ENCODE results near the gene CPT1B. TPM values are rescaled to one million over a fixed set of nuclear protein-coding genes. Genes with fewer than 3 reads are reported as not detected.

Gene CPT1B
- total and polyA plus RNA-seq, 10 of the 15 experiments (the other 5 are each of a cell fraction or from before 2014, with no cell fraction given), result 3.5 to 54.0 (median 21.7) TPM

DNA sequence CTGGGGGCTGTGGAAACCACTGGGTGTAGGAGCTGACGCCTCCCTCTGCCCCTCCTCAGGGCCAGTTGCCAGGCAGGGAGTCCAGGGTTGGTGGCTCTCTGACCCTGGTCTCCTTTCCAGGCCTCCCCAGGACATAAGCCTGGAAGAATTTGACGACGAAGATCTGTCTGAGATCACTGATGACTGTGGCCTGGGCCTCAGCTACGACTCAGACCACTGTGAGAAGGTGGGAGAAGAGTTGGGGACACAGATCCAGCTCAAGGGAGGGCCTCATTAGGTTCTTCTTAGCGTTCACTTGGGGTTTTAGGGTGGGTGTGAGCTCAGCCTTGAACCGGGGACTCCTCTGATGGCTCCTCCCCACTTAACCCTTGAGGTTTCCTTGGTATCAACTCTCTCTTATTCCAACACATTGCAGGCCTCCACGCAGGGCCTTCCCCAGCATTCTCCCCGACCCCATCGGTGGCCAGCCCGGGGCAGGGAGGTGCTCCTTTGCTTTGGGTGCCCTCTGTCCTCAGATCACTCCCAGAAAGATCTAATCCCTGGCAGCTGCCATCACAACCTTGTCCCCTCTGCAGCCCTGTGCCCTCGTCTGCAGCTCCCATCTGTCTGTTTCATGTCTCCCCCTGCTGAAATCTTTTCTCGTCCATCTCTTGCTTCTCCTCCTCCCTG is 23.6 kb upstream of the CPT1B start (continued):
- TF ChIP-seq HSF1 (IDR thresholded peaks at IDR 0.05; ENCODE audit: low read depth, low read length) (no peak), ZBED1 (IDR thresholded peaks at IDR 0.05; ENCODE audit: borderline replicate concordance) (no peak), POU2F2 (IDR thresholded peaks at IDR 0.05; ENCODE audit: borderline replicate concordance, low read depth, low read length) (no peak)
- TF ChIP-seq, protein P1, sequence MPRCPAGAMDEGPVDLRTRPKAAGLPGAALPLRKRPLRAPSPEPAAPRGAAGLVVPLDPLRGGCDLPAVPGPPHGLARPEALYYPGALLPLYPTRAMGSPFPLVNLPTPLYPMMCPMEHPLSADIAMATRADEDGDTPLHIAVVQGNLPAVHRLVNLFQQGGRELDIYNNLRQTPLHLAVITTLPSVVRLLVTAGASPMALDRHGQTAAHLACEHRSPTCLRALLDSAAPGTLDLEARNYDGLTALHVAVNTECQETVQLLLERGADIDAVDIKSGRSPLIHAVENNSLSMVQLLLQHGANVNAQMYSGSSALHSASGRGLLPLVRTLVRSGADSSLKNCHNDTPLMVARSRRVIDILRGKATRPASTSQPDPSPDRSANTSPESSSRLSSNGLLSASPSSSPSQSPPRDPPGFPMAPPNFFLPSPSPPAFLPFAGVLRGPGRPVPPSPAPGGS (IDR thresholded peaks at IDR 0.05; ENCODE audit: borderline replicate concordance, insufficient read depth, low read depth, low read length, poor library complexity, severe bottlenecking), result no peak
- TF ChIP-seq, protein P2, sequence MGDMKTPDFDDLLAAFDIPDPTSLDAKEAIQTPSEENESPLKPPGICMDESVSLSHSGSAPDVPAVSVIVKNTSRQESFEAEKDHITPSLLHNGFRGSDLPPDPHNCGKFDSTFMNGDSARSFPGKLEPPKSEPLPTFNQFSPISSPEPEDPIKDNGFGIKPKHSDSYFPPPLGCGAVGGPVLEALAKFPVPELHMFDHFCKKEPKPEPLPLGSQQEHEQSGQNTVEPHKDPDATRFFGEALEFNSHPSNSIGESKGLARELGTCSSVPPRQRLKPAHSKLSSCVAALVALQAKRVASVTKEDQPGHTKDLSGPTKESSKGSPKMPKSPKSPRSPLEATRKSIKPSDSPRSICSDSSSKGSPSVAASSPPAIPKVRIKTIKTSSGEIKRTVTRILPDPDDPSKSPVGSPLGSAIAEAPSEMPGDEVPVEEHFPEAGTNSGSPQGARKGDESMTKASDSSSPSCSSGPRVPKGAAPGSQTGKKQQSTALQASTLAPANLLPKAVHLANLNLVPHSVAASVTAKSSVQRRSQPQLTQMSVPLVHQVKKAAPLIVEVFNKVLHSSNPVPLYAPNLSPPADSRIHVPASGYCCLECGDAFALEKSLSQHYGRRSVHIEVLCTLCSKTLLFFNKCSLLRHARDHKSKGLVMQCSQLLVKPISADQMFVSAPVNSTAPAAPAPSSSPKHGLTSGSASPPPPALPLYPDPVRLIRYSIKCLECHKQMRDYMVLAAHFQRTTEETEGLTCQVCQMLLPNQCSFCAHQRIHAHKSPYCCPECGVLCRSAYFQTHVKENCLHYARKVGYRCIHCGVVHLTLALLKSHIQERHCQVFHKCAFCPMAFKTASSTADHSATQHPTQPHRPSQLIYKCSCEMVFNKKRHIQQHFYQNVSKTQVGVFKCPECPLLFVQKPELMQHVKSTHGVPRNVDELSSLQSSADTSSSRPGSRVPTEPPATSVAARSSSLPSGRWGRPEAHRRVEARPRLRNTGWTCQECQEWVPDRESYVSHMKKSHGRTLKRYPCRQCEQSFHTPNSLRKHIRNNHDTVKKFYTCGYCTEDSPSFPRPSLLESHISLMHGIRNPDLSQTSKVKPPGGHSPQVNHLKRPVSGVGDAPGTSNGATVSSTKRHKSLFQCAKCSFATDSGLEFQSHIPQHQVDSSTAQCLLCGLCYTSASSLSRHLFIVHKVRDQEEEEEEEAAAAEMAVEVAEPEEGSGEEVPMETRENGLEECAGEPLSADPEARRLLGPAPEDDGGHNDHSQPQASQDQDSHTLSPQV (IDR thresholded peaks at IDR 0.05), result no peak
- TF ChIP-seq, protein P3, sequence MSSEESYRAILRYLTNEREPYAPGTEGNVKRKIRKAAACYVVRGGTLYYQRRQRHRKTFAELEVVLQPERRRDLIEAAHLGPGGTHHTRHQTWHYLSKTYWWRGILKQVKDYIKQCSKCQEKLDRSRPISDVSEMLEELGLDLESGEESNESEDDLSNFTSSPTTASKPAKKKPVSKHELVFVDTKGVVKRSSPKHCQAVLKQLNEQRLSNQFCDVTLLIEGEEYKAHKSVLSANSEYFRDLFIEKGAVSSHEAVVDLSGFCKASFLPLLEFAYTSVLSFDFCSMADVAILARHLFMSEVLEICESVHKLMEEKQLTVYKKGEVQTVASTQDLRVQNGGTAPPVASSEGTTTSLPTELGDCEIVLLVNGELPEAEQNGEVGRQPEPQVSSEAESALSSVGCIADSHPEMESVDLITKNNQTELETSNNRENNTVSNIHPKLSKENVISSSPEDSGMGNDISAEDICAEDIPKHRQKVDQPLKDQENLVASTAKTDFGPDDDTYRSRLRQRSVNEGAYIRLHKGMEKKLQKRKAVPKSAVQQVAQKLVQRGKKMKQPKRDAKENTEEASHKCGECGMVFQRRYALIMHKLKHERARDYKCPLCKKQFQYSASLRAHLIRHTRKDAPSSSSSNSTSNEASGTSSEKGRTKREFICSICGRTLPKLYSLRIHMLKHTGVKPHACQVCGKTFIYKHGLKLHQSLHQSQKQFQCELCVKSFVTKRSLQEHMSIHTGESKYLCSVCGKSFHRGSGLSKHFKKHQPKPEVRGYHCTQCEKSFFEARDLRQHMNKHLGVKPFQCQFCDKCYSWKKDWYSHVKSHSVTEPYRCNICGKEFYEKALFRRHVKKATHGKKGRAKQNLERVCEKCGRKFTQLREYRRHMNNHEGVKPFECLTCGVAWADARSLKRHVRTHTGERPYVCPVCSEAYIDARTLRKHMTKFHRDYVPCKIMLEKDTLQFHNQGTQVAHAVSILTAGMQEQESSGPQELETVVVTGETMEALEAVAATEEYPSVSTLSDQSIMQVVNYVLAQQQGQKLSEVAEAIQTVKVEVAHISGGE (CRISPR knock-in tag; IDR thresholded peaks at IDR 0.05), result no peak
